Urinary bladder (tissue), 4 donors: ENCODE measurements around the gene SOWAHC. TPM values are rescaled to one million over a fixed set of nuclear protein-coding genes. Genes with fewer than 3 reads are reported as not detected.

ENCODE experiments used
- DNase-seq: peaks from one replicate; pipeline ENCODE4 v3.0.0-alpha.2; 2015; ENCODE audit errors: extremely low spot score
- H3K27ac ChIP-seq: one replicate; pipeline ENCODE4 v1.5.1; 2013; ENCODE audit warnings: low read depth, mild to moderate bottlenecking, moderate library complexity
- H3K36me3 ChIP-seq: one replicate; pipeline ENCODE4 v1.6.1; 2013; ENCODE audit warnings: mild to moderate bottlenecking, moderate library complexity; ENCODE audit not compliant: insufficient read depth
- H3K4me1 ChIP-seq: one replicate; pipeline ENCODE4 v1.6.1; 2013; ENCODE audit warnings: mild to moderate bottlenecking, moderate library complexity; ENCODE audit not compliant: insufficient read depth
- H3K4me3 ChIP-seq: one replicate; pipeline ENCODE4 v1.5.1; 2013; ENCODE audit warnings: low read depth, low read length
- WGBS: extraction: QIAGEN DNeasy Blood & Tissue Kit; methylation state at CpG from one replicate; pipeline ENCODE4 v1.1.7; 2013; 5-methylcytosine and 5-hydroxymethylcytosine counted together
- polyA plus RNA-seq: library from polyadenylated mRNA; stranded (reverse); fragments of 200-250 nt; gene quantifications from one replicate; pipeline ENCODE4 v1.2.3, GENCODE V29; 2013
- total RNA-seq: library from RNA; depleted of rRNA; stranded (reverse); fragments of >200 nt; gene quantifications from one replicate; pipeline ENCODE4 v1.2.3, GENCODE V29; 2014
- donor health status: healthy with polysubstance abuse.
- donor health status: healthy.

SOWAHC gene
- total and polyA plus RNA-seq, 2 donors, result 13.9 to 28.2 TPM

GRCh38 chr2:109645412-109646184, 31.4 kb downstream of the SOWAHC start:
- no peak for DNase-seq
- Histone ChIP-seq H3K27ac (no peak overlapping the region), H3K4me3 (no peak overlapping the region), H3K4me1 (no peaks in the 10 kb centered on the region), H3K36me3 (no peaks in the 10 kb centered on the region)
- WGBS, result 89% methylated on average over 14 of the region's 14 CpGs

- no peak for DNase-seq
- Histone ChIP-seq H3K36me3 (no peaks in the 10 kb centered on the region), H3K4me3 (no peak overlapping the region), H3K27ac (no peak overlapping the region), H3K4me1 (no peaks in the 10 kb centered on the region)
- WGBS, result 89% methylated on average over 8 of the region's 8 CpGs
Measured at GRCh38 chr2:109646961-109647360, 32.8 kb downstream of the SOWAHC start.

GRCh38 chr2:109647636-109648035, 33.5 kb downstream of the SOWAHC start:
- no peak for DNase-seq
- H3K27ac ChIP-seq, result no peak overlapping the region
- H3K36me3 ChIP-seq, result no peaks in the 10 kb centered on the region
- H3K4me1 ChIP-seq, result no peaks in the 10 kb centered on the region
- 91% methylated on average over 7 of the region's 7 CpGs for WGBS
- no peak overlapping the region for H3K4me3 ChIP-seq

- no peaks in the 10 kb centered on the region for H3K36me3 ChIP-seq
- WGBS, result 86% methylated on average over 8 of the region's 8 CpGs
- DNase-seq, result no peak
- no peak overlapping the region for H3K4me3 ChIP-seq
- no peak overlapping the region for H3K27ac ChIP-seq
- H3K4me1 ChIP-seq, result no peaks in the 10 kb centered on the region
Measured at GRCh38 chr2:109648041-109648527, 33.9 kb downstream of the SOWAHC start.

- no peak for DNase-seq
- no peaks in the 10 kb centered on the region for H3K36me3 ChIP-seq
- no peak overlapping the region for H3K27ac ChIP-seq
- no peaks in the 10 kb centered on the region for H3K4me1 ChIP-seq
- H3K4me3 ChIP-seq, result no peak overlapping the region
- 78% methylated on average over 14 of the region's 14 CpGs for WGBS
Measured at GRCh38 chr2:109649736-109650695, 35.9 kb downstream of the SOWAHC start.

GRCh38 chr2:109654326-109655050, 40.3 kb downstream of the SOWAHC start:
- no peaks in the 10 kb centered on the region for H3K4me1 ChIP-seq
- H3K27ac ChIP-seq, result no peak overlapping the region
- DNase-seq, result no peak
- WGBS, result 96% methylated on average over 8 of the region's 8 CpGs
- H3K4me3 ChIP-seq, result no peak overlapping the region
- H3K36me3 ChIP-seq, result no peaks in the 10 kb centered on the region

- Histone ChIP-seq H3K4me1 (no peaks in the 10 kb centered on the region), H3K27ac (no peak overlapping the region), H3K4me3 (no peak overlapping the region), H3K36me3 (no peaks in the 10 kb centered on the region)
- 78% methylated on average over 3 of the region's 3 CpGs for WGBS
- DNase-seq, result no peak
Measured at GRCh38 chr2:109655287-109655686, 41.1 kb downstream of the SOWAHC start.

- WGBS, result 82% methylated on average over 9 of the region's 9 CpGs
- H3K36me3 ChIP-seq, result no peaks in the 10 kb centered on the region
Measured at GRCh38 chr2:109659396-109660045, 45.4 kb downstream of the SOWAHC start.

GRCh38 chr2:109660046-109660860, 46.1 kb downstream of the SOWAHC start:
- no peak for DNase-seq

More at GRCh38 chr2:109659396-109660045, 45.4 kb downstream of the SOWAHC start:
- no peak for DNase-seq
- H3K4me1 ChIP-seq, result no peaks in the 10 kb centered on the region
- H3K4me3 ChIP-seq, result no peak overlapping the region
- H3K27ac ChIP-seq, result no peak overlapping the region

GRCh38 chr2:109662889-109663288, 48.7 kb downstream of the SOWAHC start:
- H3K27ac ChIP-seq, result no peak overlapping the region
- no peak overlapping the region for H3K4me3 ChIP-seq
- no peaks in the 10 kb centered on the region for H3K4me1 ChIP-seq
- no peaks in the 10 kb centered on the region for H3K36me3 ChIP-seq
- no peak for DNase-seq

More at GRCh38 chr2:109660046-109660860, 46.1 kb downstream of the SOWAHC start:
- H3K4me1 ChIP-seq, result no peaks in the 10 kb centered on the region
- H3K36me3 ChIP-seq, result no peaks in the 10 kb centered on the region
- H3K4me3 ChIP-seq, result no peak overlapping the region
- WGBS, result 78% methylated on average over 3 of the region's 3 CpGs
- no peak overlapping the region for H3K27ac ChIP-seq

GRCh38 chr2:109663721-109664120, 49.6 kb downstream of the SOWAHC start:
- 30% methylated on average over 4 of the region's 4 CpGs for WGBS

GRCh38 chr2:109666466-109666865, 52.3 kb downstream of the SOWAHC start:
- Histone ChIP-seq H3K36me3 (no peaks in the 10 kb centered on the region), H3K4me3 (no peak overlapping the region), H3K4me1 (no peaks in the 10 kb centered on the region), H3K27ac (no peak overlapping the region)
- 67% methylated on average over 1 of the region's 1 CpG for WGBS
- DNase-seq, result no peak

More at GRCh38 chr2:109663721-109664120, 49.6 kb downstream of the SOWAHC start:
- no peaks in the 10 kb centered on the region for H3K36me3 ChIP-seq
- H3K27ac ChIP-seq, result no peak overlapping the region
- DNase-seq, result peak; percentile 48
- H3K4me3 ChIP-seq, result no peak overlapping the region
- H3K4me1 ChIP-seq, result no peaks in the 10 kb centered on the region
